HG03469 (cell line): ENCODE measurements around the gene TGOLN2.
"Not testable (repeated sequence)": the region's sequence is repeated elsewhere in the genome, so short reads cannot be mapped to it uniquely, and the experiment has no call there.

Source experiments
- ATAC-seq: cut with Tn5 transposase; IDR thresholded peaks from one replicate; pipeline ENCODE4 v1.9.1; 2021; ENCODE audit warnings: mild to moderate bottlenecking, moderate library complexity, moderate number of reproducible peaks; ENCODE audit not compliant: unreplicated experiment

Gene TGOLN2

GRCh38 chr2:85340034-85340892 is 12.5 kb upstream of the TGOLN2 start:
- no peak for ATAC-seq

DNA sequence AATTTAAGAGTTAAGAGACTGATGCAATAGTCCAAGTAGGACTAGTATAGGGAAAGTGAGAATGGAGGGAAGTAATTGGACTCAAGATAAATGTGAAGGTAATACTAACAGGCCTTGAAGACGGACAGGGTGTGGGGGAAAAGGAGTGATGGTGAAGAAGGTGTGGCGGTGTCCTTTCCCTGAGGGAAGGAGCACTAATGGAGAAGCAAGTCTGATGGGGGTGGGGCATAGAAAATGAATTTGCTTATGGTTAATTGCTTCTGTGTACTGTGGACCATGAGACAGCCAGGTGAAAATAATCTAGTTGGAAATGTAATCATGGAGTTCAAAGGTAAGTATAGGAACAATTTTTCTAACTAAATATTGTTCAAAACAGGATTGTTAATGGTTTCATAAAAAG is 7.1 kb upstream of the TGOLN2 start:
- no peak for ATAC-seq

DNA sequence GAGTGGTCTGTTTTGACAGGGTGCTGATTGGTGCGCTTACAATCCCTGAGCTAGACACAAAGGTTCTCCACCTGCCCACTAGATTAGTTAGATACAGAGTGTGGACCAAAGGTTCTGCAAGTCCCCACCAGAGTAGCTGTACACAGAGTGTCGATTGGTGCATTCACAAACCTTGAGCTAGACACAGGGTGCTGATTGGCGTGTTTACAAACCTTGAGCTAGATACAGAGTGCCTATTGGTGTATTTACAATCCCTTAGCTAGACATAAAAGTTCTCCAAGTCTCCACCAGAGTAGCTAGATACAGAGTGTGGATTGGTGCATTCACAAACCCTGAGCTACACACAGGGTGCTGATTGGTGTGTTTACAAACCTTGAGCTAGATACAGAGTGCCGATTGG is 6.1 kb upstream of the TGOLN2 start:
- not testable (repeated sequence) for ATAC-seq

DNA sequence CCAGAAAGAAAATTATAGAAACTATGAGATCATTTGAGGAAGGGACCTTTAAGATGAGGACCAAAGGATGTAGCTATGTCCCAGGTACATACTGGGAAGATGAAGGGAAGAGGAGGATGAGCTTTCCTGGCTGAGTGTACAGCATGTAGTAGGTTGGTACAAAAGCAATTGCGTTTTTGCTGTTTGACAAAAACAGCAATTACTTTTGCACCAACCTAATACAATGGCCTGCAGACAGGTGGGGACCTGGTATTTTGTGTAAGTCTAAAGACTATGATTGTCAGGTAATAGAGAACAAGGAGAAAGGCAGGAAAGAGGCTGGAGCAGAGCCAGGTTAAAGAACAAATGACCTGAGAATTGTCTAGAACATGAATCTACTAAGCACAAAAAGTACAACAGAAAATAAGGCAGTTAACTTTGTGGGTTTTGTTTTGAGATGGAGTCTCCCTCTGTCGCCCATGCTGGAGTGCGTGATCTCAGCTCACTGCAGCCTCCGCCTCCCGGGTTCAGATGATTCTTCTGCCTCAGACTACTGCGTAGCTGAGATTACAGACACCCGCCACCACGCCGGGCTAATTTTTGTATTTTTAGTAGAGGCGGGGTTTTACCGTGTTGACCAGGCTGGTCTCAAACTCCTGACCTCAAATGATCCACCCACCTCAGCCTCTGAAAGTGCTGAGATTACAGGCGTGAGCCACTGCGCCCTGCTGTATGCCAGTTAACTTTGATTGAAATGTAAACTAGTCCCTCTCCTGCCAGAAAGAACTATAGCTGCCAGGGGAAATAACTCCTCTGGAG is 3.2 kb upstream of the TGOLN2 start:
- ATAC-seq, result no peak

DNA sequence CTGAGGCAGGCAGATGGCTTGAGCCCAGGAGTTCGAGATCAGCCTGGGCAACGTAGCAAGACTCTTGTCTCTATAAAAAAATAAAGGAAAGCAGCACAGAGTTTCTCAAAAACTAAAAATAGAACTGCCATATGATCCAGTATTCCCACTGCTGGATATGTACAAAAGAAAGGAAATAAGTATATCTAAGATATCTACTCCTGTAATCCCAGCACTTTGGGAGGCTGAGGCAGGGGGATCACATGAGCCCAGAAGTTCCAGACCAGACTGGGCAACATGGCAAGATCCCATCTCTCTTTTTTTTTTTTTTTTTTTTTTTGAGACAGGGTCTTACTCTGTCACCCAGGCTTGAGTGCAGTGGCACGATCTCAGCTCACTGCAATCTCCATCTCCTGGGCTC is 1.9 kb upstream of the TGOLN2 start:
- ATAC-seq, result not testable (repeated sequence)

DNA sequence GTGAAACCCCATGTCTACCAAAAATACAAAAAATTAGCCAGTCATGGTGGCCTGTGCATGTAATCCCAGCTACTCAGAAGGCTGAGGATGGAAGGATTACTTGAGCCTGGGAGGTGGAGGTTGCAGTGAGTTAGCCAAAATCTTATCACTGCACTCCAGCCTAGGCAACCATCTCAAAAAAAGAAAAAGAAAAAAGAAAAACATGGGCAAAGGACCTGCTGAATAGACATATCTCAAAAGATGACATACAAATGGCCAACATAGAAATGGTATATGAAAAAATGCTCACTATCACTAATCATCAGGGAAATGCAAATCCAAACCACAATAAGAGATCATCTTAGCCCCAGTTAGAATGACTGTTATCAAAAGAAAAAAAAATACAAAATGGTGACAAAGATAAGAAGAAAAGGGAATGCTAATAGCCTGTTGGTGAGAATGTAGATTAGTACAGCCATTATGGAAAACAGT is 1.4 kb upstream of the TGOLN2 start:
- ATAC-seq, result no peak

GRCh38 chr2:85327160-85327821 is 498 bp downstream of the TGOLN2 start:
- no peak for ATAC-seq

DNA sequence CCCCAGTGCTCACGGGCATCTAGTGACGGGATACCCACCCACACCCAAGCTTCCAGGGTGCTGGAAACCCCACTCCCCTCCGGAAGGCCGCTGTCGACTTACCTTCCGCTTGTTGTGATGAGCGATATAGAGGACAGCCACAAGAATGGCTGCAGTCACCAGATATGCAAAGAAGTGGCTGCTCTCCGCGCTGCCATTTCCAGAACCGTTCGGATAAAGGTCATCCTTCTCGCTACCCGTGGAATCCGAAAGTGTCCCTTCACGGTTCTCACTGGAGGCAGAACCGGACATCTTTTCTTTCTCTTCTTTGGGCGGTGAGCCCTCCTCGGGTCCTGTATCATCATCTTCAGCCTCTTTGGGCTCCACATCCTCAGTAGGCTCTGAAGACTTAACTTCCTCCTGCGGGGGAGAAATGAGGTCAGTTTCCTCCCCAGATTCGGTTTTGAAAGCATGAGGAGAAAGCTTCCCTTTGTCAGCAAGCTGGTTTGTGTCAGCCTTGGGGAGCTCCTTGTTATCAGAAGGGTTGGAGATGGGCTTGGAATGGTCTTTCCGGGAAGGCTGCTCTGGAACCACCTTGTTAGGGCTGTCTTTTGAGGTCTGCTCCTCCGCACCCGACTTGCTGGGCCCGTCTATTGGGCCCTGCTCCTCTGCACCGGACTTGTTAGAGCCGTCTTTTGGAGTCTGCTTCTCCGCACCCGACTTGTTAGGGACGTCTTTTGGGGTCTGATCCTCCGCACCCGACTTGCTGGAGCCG is 1.2 kb downstream of the TGOLN2 start:
- no peak for ATAC-seq

DNA sequence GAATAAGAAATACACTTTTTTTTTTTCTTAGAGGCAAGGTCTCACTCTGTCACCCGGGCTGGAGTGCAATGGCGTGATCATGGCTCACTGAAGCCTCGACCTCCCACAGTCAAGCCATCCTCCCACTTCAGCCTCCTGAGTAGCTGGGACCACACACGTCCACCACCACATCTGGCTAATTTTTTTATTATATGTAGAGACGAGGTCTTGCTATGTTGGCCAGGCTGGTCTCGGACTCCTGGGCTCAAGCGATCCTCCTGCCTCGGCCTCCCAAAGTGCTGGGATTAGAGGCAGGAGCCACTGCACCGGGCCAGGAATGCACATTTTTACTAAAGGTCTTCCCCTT is 2.4 kb downstream of the TGOLN2 start:
- ATAC-seq, result no peak

DNA sequence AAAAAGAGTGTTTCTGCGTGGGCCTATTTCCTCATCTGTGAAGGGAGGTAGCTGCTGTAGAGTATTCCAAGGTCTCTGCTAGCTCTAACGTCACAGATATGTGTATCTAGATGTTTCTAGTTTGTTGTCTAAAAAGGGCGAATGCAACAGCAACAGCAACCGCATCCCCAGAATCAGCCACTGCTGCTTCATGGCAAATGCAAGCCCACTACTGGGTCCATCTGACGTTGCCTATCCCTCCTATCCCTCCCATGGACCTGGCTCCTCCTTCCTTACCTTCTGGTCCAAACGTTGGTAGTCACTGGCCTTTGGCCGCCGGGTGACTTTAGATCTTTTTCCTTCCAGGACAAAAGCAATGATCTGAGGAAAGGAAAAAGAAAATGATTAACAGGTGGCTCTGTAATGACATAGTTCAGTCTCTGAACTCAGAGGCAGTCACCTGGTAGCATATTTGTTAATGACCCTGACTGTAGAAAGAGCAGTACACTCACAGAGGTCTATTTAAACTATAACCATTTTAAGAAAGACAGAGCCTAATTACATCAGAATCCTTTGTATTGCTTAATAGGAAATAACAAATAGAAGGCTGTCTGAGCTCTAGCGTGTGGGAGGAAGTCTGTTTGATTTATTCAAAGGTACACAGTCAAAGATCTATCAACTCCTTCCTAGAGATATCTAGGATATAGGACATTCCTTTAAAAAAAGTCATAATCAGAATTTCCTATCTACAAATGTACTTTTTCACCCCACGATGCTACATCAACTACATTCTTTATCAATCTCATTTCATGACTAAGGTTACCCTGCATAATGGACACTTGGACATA is 2.9 kb downstream of the TGOLN2 start:
- ATAC-seq, result no peak

DNA sequence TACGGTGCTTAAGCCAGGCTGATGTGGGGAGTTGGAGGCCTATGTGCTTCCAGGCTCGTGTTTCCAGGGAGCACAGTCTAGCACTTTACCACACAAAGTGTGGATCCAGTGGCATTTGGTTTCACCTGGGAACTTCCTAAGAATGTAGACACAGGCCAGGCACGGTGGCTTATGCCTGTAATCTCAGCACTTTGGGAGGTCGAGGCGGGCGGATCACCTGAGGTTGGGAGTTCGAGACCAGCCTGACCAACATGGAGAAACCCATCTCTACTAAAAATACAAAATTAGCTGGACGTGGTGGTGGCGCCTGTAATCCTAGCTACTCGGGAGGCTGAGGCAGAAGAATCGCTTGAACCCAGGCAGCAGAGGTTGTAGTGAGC is 3.8 kb downstream of the TGOLN2 start:
- ATAC-seq, result not testable (repeated sequence)

DNA sequence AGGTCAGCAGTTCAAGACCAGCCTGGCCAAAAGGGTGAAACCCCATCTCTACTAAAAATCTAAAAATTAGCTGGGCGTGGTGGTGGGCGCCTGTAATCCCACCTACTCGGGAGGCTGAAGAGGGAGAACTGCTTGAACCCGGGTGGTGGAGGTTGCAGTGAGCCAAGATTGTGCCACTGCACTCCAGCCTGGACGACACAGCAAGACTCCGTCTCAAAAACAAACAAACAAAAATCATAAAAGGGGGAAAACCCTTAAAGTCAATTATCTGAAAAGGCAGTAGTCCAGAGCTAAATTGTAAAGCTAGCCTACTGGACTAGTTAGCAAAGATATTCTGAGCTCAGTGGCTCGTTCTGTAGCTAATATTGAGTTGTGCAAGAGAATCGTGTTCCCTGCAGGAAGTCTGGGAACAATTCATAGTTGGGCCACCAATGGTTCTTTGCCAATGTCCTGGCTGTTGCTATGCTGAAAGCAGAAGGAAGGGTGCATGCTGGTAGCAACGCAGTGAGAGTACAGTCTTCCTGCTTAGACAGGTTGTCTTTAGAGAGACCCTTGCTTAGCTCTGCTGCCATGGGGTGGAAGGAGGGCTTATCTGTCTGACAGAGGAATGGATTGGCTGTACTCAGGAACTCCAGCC is 4.3 kb downstream of the TGOLN2 start:
- no peak for ATAC-seq

DNA sequence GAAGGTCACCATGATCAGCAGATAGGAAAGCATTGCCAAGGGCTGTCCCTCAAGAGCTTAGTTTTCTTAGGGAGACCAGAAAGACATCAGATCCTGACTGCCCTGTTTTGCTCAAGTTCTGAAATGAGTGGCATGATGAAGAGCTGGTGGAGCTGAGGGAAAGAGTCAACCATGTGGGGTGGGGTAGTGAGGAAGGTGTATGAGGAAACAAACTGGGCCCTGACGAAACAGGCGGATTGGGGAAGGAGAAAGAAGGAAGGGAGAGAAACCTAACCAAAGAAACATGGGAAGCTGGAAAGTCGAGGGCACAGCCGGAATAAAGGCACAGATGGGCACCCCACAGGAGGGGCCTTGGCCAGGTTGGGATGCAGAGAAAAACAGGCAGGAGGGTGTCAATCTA is 8.0 kb downstream of the TGOLN2 start:
- ATAC-seq, result no peak

DNA sequence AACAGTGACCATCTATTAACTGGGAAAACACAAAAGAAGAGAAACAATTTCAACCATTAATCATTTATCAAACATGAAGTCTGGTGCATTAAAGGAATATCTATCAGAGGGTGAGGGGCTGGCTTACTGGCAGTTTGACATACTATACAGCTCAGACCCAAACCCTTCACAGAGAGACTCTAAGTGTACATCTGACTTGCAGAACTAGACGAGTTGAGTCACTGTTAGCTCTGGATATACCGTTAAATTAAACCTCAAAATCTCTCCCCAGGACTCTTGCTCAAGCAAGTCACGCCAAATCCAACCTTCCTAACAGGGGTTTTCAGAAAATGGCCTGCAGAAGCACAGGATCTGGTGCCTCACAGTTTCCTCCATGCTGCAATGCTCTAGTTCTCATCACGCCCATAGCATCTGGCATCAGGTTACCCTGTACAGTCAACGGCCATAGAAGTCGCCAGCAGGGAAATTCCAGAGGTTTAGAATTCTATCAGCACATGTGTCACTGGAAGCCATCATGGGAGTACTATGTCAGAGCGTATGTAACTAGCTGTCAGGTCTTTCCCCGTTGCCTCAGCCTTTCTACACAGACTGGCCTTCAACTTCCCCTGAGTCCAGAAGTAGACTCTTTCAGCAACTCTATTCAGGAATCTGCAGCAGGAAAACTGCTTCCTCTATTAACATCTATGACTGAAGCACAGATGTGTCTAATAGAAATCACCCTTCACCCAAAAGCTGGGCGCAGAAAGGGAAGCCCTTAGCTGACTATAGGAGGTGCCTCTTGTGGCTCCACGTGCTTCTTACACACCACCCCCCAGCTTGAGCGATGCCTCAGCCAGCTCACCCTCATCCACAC is 9.3 kb downstream of the TGOLN2 start:
- ATAC-seq, result no peak

GRCh38 chr2:85315921-85316320 is 11.9 kb downstream of the TGOLN2 start:
- ATAC-seq, result not testable (repeated sequence)

DNA sequence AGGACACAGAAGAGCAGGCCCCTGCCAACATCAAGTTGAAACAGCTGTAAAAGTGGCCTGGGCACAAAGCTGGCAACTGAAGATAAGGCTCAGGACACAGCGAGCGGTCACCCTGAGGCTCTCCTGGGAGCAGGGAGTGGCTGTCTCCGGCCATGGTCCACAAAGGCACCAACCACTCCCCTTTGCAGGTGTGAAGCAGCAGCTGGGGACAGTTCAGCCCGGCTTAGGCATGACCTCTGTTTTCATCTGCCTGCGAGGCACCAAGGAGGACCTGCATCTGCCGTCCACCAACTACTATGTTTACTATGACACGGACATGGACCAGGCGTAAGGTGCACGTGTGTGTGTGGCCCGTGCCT is 12.9 kb downstream of the TGOLN2 start:
- ATAC-seq, result no peak

DNA sequence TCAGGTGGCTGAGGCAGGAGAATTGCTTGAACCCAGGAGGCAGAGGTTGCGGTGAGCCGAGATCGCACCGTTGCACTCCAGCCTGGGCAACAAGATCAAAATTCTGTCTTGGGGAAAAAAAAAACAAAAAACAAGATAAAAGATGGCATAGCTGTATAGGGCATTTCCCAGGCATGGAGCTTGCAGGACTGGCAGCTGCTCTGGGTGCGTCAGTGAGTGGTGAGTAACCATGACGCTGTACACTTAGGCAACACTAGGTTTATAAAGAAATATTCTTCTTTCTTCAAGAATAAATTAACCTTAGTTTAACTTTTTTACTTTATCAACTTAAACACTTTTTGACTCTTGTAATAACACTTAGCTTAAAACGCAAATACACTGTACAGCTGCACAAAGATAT is 15.4 kb downstream of the TGOLN2 start:
- no peak for ATAC-seq

DNA sequence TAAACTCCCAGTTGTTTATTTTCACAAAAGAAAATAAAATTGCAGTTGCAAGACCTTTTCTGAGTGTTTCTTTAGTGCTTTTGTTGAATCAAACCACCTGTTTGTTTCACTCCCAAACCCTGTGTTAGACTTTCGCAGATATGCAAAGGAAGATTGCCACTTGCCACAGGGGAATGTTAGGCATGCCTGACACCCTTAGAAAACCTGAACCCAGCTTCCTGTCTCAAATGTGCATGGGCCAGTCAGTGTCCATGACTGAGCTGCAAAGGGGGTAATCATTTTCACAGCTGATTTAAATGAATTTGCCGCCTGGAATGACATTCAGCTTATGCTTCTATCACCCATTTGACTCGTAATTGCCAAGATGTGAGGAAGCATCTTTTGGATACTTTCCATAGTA is 17.5 kb downstream of the TGOLN2 start:
- ATAC-seq, result peak; percentile 37
